GM13977 (cell line): Measurements from ENCODE around the gene MFSD2A.

Experiments
- DNase-seq: peaks from one replicate; pipeline ENCODE4 v3.0.0; 2012; ENCODE audit warnings: low spot score
- in situ Hi-C: fragments of 300-500 bp; cut with MboI; formaldehyde crosslinking; loops from one replicate; pipeline ENCODE4 v1.12.0; 2022; ENCODE audit warnings: low sequenced_read_pairs, low pct_unique_long_range_greater_than_20kb, mixed read lengths, inconsistent platforms; ENCODE audit not compliant: unreplicated experiment
- TF ChIP-seq, protein P1 (sequence below): IDR thresholded peaks from 2 replicates; pipeline ENCODE4 v1.5.1; 2012; ENCODE audit warnings: mild to moderate bottlenecking, control low read depth; ENCODE audit not compliant: insufficient read depth; ENCODE audit errors: extremely low read depth, missing control alignments

MFSD2A gene

DNA sequence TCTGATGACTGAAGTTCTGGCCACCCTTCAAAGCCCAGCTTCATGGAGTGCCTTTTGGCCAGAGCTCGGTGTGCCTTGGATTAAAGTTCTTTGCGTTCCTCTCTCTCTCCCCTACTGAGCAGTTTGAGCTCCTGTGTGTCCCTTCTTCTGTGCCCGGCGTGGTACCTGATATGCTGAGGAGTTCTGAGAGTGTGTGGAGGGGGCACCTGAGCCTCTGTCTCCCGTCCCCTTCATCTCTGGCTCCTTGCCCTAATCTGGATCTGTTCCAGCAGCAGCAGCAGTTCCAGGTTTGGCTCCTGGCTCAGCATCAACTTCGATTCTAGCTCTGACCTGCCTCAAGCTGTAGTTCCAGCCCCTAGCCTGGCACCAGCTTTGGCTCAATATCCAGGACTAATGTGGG is 28.1 kb upstream of the MFSD2A start:
- no peak for DNase-seq
- TF ChIP-seq, protein P1, sequence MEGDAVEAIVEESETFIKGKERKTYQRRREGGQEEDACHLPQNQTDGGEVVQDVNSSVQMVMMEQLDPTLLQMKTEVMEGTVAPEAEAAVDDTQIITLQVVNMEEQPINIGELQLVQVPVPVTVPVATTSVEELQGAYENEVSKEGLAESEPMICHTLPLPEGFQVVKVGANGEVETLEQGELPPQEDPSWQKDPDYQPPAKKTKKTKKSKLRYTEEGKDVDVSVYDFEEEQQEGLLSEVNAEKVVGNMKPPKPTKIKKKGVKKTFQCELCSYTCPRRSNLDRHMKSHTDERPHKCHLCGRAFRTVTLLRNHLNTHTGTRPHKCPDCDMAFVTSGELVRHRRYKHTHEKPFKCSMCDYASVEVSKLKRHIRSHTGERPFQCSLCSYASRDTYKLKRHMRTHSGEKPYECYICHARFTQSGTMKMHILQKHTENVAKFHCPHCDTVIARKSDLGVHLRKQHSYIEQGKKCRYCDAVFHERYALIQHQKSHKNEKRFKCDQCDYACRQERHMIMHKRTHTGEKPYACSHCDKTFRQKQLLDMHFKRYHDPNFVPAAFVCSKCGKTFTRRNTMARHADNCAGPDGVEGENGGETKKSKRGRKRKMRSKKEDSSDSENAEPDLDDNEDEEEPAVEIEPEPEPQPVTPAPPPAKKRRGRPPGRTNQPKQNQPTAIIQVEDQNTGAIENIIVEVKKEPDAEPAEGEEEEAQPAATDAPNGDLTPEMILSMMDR = no peak
- in situ Hi-C loops = no loop called here

DNA sequence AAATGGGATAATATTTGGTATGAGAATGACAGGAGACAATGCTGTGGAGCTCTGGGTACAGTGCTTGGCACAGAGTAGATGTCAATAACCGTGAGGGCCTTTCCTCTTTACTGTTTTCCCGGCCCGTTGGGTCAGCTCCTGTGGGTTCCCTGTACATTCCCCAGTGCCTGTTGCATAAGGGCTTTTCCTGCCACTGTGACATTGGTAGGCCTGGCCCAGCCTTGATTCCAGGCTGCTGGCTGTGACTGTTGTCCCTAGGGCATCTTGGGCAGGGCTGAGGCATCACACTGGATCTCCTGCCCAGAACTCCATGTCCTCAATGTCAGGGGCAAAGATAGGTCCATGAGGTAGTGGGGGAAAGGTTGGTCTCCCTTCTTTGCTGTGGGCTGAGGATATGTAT is 27.4 kb upstream of the MFSD2A start:
- in situ Hi-C loops = no loop called here
- no peak for DNase-seq
- TF ChIP-seq, protein P1 = no peak

DNA sequence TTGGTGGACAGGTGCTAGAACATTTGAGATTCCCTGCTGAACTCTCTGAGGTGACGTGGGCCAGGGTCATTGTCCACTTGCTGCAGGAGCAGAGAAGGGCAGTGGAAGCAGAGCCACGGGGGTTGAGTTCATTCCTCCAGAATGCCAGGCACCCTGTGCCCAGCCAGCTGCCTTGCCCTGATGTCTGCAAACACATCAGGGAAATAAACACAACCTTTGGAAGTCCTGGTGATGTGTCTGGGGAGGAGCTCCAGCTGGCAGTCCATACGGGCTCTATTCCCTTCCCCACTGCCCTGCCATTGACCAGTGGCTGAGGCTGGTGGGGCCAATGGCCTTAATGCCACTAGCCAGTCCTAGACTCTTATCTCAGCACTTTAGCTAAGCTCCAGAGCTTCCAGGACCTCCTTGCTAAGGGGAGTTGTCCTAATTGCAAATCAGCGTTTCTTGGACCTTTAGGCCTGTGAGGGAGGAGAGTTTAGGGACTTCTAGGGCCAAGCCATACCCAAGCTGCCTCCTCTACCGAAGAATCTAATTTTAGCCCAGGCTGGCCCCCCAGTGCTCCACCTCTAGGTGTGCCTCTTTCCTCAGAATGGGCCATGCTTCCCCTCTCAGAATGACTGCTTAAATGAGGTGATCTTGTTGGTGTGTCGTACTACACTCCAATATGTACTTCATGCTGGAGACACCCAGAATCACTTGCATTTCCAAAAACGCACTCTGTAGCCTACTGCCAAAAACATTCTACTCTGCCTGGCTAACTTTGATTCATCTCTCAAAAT is 25.9 kb upstream of the MFSD2A start:
- in situ Hi-C loops = no loop called here
- TF ChIP-seq, protein P1 = no peak
- no peak for DNase-seq

DNA sequence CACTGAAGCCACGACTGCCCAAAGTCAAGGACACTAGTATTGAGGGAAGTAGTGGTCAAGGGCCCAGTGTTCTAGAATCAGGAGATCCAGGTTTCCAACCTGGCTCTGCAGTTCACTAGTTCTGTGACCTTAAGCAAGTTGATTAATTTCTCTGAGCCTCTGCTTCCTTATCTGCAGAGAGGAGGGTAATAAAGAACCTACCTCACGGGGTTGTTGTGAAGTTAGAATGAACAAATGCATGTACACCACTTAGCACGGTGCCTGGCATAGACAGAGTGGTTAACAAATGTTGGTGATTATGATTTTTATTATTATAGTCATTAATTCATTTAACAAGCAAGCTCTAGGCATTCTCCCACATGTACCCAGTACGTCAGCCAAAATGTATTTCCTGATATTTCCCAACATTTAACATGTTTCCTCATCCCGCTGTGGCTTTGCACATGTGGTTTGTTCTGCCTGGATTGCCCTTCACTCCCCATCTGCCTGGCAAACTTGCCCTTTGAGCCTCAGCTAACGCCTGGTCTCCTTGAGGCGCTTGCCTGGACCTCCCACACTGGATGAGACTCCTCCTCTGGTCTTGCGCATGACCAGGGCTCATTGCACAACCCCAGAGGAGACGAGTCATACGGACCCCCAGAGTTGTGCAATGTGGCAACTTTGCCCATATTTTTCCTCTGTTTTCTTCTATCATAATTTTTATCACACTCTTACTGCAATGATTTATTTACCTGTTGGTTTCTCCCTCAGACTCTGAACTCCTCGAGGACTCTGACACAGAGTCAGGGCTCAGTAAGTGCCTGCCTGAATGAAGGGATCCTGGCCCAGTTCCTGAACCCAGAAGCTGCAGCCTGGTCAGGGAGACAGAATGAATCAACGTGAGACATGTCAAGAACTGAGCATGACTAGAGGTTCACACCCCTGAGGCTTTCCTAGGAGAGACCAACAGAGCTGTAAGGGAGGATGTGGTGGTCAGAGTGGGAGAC is 20.7 kb upstream of the MFSD2A start:
- DNase-seq = no peak
- TF ChIP-seq, protein P1 = no peak
- in situ Hi-C loops = no loop called here

DNA sequence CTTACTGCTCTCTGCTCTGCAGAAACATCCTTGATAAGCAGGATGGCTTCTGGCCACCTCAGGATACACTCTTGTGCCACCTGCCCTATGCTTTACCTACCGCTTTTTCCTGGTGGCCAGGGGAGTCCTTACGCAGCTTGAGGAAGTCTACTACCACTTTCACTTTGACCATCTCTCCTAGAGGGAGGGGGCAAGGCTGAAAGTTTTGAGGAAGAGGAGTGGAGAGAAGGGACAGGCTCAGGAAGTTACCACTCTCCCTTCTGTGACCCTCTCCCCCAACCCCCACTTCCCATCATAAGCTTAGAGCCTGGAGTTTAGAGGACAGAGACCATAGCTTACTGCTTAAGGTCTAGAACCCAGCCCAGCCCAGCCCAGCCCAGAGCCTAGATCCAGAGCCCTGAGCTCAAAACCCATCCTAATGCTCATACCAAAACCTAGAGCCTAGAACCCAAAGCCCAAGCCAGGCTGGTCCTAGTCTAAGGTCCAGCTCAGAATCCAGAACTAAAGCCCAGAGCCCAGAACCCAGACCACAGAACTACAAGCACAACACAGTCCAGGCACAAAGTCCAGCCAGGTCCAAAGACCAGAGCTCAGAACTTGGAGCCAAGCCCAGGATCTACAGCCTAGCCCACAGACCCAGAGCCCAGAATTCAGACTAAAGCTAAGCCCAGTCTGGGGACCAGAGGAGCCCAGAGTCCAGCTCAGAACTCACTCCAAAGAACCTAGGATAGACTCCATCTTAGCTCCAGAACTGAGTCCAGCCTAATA is 18.0 kb upstream of the MFSD2A start:
- DNase-seq = no peak
- in situ Hi-C loops = no loop called here
- TF ChIP-seq, protein P1 = no peak

DNA sequence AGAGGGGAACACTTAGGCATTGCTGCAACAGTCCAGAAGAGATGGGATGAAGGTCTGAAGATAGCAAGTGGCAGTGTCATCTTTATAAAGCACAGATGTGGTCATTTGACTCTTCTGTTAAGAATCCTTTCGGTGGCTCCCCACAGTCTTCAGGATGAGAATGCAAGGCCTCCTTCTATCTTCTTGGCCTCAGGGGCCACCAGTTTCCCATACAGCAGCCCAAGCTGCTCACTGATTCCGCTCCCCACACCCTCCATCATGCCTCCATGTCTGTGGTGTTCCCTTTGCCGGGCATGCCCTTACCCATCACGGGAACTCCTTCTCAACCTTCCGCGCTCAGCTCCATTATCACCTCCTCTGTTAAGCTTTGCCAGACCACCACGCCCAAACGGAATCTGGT is 16.1 kb upstream of the MFSD2A start:
- no peak for DNase-seq
- in situ Hi-C loops = no loop called here
- TF ChIP-seq, protein P1 = no peak
